K562 (cell line): ENCODE results near the gene KCNG3. TPM values are rescaled to one million over a fixed set of nuclear protein-coding genes. Genes with fewer than 3 reads are reported as not detected.

Source experiments
- REST ChIP-seq, 2 experiments: fragments of 450-650 bp; formaldehyde crosslinking in 1 of 2; IDR thresholded peaks; 2 replicates each; pipeline versions ENCODE4 v1.4.0 to v1.6.1; 2014 to 2020; ENCODE audit warnings: mild to moderate bottlenecking in 2 of 2, borderline replicate concordance in 1 of 2, low read depth in 1 of 2
- polyA plus RNA-seq, 8 experiments: library from polyadenylated mRNA; depleted of rRNA in 4 of 8; stranded (reverse) in 5 of 8; unstranded in 3 of 8; fragments of >200 nt; fragmentation: Nextera tagmentation in 2 of 8; fragmentation: Illumina TruSeq in 1 of 8; extraction: Ambion mirVana in 2 of 8; extraction: Trizol in 1 of 8; gene quantifications; 2 replicates each; pipeline versions ENCODE4 v1.2.1 to v1.2.3, GENCODE V29; 2011 to 2014; ENCODE audit warnings: inconsistent platforms in 1 of 8, missing spikeins in 1 of 8
- total RNA-seq, 7 experiments: library from RNA; depleted of rRNA in 6 of 7; stranded (reverse); fragments of >200 nt in 6 of 7; fragmentation: Illumina TruSeq in 2 of 7; extraction: Trizol in 2 of 7; gene quantifications; 2 replicates each; pipeline versions ENCODE4 v1.2.1 to v1.2.3, GENCODE V29; 2011 to 2021; ENCODE audit warnings: low replicate concordance in 1 of 7

Gene KCNG3
- total and polyA plus RNA-seq, 9 of the 15 experiments (the other 6 are each of a cell fraction or from before 2014, with no cell fraction given), result not detected

- TF ChIP-seq REST (IDR thresholded peaks at IDR 0.05; ENCODE audit: borderline replicate concordance) (no peak), REST (CRISPR knock-in tag; IDR thresholded peaks at IDR 0.05; ENCODE audit: low read depth) (no peak)
- TF ChIP-seq, all 486 proteins: peak for 0
Measured at GRCh38 chr2:42450136-42450535, 43.6 kb downstream of the KCNG3 start (continued).
